ENCODE data around the gene NUMA1. TPM values are rescaled to one million over a fixed set of nuclear protein-coding genes. Genes with fewer than 3 reads are reported as not detected.

Gene NUMA1
- total RNA-seq, 1 donor from 2014 or later = 145 TPM

DNA sequence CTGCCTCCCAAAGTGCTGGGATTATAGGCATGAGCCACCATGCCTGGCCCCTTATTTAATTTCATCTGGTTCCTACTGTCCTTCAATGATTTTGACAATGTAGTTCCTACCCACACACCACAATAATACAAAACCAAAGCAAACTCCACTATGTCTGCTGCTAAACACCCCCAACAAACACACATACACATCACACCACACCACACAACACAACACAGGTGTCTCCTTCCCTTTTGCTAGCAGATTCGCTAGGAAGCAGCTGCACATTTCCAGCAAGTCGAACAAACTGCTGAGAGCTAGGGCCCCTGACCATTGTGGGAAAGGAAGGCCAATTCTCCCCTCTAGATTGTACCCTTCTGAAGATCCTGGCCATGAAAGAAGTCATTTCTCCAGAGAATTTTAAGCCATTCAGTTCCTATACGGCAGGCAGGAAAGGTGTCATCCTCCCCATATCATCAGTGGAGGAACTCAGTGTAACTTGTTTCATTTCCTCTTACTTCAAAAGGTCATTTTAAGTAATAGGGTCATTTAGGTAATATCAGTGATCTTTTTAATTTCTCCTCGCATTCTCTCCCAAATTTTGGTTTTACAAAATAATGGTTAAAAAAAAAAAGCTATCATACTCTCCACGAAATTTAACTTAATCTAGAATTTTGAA lies 18.5 kb downstream of the NUMA1 start:
- DNase-seq (ENCODE audit: low spot score) = no peak

DNA sequence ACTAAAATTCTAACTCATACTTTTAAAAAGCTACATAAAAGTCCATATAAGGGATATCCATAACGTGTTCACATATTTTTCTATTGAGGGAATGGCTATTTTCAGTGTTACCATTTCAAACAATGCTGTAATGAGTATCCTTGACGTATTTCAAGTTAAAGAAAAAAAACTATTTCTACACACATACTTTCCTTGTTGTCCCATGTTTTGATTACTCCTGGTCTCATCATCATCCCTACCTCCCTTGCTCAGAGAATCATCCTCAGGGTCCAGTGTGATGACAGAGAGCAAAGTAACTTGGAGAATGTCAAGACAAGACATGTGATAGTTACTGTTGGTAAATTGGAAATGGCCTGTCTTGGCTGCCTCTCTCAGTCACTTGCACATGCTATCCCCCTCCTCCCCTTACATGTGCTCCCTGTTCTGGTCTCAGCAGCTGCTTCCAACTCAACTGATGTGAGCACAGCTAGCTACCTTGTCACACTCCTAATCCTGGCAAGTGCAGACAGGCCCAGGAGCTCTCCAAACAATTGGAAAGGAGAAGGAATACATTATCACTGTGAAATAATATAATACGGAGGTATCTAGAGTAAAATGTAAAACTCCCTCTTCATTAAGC lies 21.8 kb downstream of the NUMA1 start:
- DNase-seq (ENCODE audit: low spot score) = no peak

DNA sequence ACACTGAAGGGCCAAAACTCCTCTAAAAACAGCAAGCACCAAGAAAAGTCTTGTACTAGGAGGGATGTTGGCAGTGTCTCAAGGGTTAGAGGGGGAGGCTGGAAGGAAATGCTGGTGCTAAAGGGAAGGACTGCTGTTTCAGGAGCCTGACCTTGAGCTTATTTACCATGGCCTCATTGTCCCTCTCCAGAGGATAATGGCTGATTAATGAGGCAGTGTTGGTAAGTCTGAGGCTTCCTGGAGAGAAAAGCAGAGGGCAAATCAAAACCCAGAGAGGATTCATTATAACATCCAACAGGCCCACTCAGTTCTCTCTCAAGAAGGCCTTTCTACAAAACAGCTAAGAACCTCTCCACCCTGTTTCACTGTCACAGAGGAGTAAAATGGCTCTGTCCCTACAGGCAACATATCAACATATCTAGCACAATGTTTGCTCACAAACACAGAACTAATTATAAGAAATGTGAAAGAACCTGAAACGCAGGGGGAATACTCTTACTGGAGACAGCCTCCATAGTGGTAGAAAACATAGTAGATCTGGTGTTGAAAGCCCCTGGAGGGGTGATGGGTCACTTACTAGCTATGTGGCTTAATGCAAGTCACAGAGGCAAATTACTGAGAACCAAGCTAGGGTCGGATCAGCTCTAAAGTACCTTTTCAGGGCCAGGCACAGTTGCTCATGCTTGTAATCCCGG lies 31.4 kb downstream of the NUMA1 start:
- DNase-seq (ENCODE audit: low spot score) = no peak

DNA sequence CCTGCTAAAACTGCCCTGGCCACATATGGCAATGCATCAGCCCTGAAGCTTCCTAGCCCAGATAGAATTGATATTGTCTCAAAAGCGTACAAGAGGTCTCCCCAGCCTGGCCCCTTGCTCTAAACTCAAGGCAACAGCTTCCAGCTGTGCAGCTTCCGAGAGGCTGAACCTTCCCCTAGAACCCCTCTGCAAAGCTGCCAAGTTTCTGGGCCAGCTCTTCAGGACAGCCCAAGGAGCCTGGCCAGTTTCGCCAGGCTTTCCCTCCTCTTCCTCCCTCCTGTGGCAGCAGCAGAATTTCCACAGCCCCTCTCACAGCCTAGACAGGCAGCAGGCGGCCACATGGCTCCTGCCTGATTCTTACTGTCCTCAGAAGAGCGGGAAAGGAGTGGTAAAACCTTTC lies 34.5 kb downstream of the NUMA1 start:
- peak; percentile 80 for DNase-seq (ENCODE audit: low spot score)

DNA sequence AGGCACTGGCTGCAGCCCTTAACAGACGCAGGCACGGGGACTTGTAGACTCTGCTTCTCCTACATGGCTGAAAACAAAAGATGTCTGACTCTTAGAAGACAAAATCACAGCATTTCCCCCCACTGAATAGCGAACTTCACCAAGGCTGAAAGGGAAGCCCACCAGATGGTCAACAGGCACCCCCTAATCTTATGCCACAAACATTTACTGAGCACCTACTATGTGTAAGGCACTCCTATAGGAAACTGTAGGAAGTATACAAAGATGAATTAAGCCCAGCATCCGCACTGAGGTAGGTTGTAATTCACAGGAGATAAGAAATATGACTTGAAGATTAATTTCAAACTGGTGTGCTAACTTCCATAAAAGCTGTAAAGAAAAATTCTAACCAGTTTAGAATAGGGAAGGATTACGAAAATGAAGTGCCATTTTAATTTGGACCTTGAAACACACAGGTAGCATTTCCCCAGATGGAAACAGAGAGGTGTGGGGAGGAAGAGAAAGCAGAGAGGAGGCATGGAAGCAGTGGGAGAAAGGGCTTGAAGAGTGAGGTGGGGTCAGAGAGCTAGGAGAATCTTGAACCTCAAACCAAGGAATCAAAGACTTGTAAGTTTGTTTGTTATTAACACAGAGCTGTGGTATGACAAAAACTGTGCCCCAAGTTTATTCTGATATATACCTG lies 38.1 kb downstream of the NUMA1 start:
- DNase-seq (ENCODE audit: low spot score) = no peak

DNA sequence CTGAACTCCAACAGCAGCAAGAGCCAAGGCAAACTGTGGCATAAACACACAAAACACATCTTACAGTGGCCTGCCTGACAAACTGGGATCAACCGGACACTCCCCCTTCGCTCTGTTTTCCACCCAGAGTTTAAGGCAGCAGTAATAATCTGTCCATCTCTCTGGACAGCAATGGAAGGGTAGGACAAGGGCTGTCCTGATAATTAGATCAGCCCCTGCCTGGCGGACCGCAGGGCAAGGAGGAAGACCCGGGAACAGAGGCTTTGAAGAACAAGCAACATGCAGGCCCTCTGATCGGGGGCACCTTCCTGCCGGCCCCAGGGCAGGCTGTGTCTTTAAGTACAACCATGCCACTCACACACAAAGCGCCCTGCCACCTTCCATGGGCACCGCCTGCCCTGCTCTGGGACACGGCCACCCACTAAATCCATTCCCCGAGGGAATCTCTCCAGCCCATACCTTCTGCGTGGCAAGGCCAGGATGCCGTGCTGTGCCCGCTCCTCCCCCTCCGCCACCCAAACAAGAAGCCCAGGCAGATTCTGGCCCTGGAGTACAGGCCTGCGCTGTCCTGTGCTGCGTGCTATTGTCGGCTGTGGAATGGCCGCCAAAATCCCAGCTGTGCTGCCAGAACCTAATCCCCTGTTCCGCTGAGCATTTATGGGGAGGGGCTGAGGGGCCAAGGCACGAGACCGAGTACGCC lies 38.8 kb downstream of the NUMA1 start:
- peak; percentile 89 for DNase-seq (ENCODE audit: low spot score)

DNA sequence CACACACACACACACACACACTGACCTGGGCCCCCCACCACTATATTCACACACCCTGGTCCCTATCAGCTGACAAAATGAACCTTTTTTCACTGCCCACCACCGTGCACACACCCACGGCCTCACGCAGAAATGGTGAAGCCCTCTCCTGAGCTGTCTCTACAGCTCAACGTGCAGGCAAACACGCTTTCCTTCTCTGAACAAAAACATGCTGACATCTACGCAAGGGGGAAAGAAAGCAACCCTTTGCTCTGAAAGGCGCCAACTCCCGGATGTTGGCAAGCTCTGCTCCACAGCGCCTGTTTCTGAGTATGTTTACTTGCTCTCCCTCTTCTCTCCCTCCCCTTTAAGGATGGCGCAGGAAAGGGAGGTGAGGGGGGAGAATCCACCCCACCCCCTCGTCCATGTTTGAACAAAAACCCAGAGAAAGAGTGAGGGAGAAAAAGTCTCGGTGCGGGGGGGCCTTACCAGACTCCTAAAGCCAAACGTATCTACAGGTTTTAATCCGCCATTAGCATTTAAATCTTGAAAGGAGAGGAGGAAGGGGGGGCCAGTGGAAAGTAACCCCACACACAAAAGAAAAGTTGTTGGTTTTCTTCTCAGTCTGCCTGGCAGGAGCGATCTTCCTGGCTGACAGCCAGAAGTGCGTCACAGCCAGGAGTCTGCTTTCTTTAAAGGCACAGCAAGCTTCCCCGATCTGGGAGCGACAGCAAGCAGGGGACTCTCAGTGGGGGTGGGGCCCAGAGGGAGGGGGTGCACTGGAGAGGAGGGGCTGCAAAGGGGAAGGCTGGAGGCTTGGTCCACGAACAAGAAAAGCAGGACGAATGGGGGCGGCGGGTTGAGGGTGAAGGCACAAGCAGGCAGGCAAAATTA lies 39.6 kb downstream of the NUMA1 start:
- DNase-seq (ENCODE audit: low spot score) = peak; percentile 99

DNA sequence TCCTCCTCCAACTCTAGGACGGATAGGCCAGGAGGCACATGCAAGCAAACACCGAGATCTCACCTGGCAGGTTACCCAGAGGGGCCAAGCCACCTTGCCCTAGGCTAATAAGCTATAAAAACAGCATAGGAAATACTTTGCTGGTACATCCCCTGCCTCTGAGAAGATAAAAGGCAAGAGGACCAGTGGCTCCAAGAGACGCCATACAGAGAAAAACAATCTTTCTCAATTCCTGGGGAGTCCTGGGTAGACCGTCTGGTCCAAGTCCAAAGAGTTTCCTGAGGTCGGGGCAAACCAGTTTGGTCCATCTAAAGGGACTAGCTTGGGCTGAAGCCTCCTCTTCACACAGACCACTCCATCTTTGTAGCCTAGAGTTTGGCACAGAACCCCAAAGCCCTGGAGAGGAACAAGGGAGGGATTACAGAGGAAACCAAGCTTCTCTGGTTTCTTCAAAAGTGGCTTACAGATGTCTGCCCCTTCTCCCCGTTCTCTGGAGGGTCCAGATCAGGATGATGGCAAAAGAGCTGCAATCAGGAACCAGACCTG lies 40.4 kb downstream of the NUMA1 start:
- DNase-seq (ENCODE audit: low spot score) = peak; percentile 37

DNA sequence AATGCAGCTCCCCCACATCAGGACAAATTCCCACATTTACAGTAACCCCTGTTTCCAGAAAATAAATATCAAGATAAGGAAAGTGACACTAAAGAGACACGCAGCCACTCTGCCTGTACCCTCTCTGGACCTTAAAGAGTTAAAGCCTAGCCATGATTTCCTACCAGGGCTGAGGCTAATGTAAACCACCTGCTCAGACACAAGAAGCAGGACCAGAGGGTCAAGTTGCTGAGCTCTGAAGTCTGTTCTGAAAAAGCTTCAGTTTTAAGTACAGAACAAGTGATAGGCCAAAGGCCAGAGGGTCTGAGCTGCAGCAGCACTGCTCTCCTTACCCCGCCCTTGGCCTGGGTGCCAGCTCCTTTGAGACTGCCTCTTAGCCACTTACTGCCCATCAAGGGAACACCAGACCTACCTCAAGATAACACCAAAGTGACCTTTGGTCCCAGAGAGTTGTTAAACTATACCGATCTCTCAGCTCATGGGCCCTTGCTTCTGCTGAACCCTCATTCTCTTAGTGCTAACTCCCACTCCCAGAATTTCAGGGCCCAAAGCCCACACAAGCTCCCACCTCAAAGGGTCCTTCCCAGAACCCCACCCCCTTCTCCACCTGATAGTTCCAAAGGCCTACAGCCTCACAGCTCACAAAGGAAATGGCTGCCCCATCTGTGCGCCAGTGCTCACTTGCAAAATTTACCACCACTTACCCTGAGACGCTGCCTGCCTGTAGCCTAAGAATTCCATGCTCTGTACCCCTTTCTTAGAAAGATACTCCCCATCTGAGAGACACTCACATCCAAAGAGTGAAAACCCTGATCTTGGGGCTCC lies 41.1 kb downstream of the NUMA1 start:
- DNase-seq (ENCODE audit: low spot score) = peak; percentile 74

DNA sequence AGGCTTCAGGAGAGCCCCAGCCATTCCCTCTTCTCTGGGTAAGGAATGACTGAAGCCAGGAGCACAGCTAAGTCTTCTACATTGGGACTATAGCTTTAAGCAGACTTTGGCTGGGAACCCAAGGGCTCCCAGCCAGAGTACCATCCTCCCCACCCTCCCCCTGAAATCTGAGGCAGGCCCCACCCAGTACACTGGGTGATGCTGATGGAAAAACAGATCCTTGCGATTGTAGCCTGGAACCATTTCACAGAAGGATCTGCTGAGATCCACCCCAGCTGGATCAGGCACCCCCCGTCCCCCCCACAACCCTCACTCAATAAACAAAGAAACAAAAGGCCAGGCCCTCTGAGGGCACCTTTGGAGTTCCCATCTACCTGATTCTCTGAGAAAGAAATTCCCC lies 41.9 kb downstream of the NUMA1 start:
- peak; percentile 93 for DNase-seq (ENCODE audit: low spot score)

DNA sequence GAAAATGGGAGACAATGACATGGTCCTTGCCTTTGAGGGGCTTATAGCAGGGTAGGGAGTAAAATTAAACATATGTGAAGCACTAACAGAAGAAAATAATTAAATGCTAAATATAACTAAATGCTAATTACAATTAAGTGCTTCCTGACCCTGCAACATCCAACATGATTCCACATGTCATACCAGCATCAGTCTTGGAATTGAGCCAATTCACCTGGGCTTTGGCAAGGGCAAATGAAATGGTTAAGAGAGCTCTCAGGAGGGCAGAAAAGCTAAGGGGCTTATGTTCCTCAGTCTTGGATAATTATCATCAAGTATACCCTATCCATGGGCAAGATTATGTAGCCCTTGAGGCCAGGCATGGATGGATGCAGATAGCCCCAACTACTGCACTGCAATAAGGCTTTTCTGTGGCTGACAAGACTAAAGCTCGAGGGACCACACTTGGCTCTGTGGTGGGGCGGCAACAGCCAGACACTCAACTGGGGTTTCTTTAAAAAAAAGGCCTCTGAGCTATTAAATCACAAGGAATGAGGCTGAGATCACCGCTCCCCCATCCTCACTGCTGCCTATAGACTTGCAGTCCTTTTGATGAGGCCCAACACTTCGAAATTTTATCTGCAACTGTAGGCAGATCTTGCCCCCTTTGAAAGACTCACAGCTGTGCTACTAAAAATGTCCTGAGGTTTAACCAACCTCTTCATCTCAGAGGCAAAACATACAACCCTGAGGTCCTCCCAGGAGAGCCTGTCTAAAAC lies 42.6 kb downstream of the NUMA1 start:
- peak; percentile 84 for DNase-seq (ENCODE audit: low spot score)

DNA sequence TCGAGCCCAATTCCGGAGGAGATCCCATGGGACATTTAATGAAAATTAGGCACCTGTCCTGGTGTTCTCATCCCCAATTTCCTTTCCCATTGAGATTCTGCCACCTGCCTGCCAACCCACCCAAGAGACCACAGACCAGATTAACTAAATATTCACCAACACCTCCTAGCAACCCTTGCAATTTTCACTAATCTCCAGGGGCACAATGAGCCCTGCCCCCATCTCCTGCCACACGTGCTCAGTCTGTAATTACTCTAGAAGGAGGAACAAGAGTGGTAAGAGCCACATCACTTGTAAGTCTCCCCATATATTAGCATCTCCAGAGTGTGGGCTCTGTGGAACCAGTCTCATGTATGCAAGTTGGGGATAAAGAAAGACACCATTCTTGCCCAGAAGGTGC lies 43.7 kb downstream of the NUMA1 start:
- DNase-seq (ENCODE audit: low spot score) = no peak

DNA sequence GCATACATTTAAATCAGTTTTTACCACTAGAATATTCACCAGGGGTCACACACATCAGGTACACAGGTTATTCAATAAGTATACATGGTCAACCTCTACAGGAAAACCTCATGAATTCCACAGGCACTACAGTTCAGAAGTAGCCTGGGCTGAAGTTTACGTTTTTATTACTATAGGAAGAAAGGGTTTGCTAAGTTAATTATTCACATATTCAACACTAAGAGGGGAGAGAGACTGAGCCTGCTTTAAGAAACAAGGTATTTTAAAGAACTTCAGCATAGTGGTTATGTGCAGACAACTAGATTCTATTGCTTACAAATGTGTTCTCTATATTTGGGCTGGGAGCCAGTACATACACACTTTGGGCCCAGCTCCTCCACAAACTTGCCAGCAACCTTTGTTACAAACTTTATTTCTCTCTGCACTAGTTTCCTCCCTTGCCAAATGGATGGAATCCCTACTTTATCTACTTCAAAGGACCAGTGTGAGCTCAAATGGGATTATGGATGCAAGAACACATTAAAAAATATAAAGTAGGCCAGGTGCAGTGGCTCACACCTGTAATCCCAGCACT lies 49.8 kb downstream of the NUMA1 start:
- no peak for DNase-seq (ENCODE audit: low spot score)

DNA sequence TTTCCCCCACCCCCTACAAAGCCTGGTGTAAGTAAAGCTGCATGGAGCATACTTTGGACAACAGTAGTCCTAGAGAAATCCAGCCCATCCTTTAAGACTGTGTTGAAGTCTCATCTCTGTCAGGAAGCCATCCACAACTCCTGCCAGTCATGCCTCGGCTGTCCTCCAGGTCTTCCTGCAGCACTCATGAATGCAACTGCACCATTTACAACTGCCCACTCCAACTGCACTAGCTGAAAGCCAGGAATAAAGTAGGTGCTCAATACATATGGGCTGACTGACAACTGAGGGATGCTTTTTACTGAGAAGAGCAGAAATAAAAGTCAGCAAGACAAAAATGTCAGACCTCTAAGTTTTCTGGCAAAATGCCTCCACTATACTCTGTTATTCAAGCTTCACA lies 54.3 kb downstream of the NUMA1 start:
- DNase-seq (ENCODE audit: low spot score) = peak; percentile 52

DNA sequence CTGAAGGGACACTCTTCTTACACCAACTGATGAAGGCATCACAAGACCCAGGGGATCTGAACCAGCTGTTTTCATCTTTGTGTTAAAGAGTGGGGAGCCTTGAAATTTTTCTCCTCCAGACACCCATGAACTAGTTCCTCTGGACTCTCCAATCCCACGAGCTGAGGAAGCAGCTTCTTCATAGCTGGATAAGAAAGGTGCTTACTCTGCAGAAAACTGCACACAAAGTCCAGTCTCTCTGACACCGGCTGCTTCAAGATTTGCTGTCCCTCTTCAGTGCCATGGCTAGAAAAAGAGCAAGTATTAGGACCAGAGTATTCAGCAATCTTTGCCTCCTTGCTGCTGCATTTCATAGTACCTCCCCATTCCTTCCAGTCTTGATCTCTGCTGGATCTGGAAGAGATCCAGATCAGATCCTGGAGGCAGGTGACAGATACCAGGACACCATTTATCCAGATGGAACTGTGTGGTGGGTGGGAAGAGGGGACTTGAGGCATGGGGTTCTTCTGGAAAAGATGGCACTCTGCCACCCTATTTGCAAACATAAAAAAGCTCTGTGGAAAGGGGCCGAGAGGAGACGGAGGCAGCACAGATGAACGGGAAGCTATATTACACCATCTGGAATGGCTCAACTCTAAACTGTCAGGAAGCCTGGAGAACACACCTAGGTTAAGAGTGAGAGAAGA lies 56.1 kb downstream of the NUMA1 start:
- peak; percentile 55 for DNase-seq (ENCODE audit: low spot score)

DNA sequence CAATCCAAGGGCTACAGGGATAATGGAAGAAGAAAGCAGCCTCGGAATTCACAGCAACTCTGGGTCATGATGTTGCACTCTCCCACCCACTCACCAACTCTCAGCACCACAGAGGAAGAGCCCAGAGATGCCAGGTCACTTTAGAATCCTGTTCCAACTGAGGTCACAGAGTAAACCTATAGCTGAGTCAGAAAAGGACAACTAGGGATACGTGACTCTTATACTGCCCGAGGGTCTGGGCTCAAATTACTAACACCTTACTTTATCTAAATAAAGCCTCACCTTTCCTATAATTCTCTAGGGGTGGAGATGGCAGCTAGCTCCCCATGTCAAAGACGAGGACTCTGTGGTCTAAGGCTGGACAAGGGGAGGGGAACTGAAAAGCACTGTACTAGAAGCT lies 57.0 kb downstream of the NUMA1 start:
- no peak for DNase-seq (ENCODE audit: low spot score)

DNA sequence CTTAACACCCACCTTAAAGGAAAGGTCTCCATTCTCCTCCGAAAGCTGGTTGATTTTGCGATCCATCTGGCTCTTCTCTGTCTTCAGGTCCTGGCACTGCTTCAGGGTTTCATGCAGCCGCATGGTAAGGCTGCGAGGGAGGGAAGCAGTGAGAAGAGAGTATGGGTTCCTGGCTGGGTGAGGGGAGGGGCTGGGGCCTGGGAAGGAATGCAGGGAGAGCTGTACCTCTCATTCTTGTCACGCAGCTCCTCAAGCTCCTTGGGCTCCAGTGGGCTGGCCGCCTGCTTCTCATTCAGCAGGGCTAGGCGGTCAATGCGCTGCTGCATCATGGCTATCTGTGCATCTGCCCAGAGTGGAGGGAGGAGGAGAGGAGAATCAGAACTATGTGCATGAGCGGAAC lies 62.2 kb downstream of the NUMA1 start:
- DNase-seq (ENCODE audit: low spot score) = no peak

DNA sequence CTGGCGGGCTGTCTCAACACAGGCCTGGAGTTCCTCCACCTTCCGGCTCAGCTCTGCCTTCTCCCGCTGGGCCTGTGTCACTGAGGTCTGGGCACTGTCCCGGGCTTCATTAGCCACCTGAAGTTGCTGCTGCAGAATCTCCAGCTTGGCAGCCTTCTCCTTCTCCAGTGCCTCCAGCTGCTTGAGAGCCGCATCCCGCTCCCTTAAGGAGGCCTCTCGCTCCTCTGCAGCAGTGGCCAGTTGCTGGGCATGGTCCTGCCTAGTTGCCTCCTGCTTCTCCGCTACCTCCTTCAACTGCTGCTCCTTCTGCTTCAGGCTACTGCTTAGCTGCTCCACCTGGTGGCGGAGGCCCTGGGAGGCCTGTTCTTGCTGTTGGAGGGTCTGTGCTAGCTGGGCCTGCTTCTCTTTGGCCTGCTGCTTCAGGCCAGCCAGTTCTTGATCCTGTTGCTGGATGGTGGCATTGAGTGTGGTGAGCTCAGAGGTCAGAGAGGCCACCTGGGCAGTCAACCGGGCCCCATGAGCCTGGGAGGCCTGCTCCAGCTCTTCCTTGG lies 64.8 kb downstream of the NUMA1 start:
- DNase-seq (ENCODE audit: low spot score) = no peak
